NOMO-1 treated with dmso at 0.1 percent for 144 hours (cell line): ENCODE measurements around the gene FBH1.
"Not testable (repeated sequence)": the region's sequence is repeated elsewhere in the genome, so short reads cannot be mapped to it uniquely, and the experiment has no call there.

Experiments
- DNase-seq: peaks from one replicate; lab custom pipeline; 2025; ENCODE audit not compliant: unreplicated experiment; lab: John Stamatoyannopoulos, UW

Gene FBH1

GRCh38 chr10:5958077-5958476 is 68.0 kb downstream of the FBH1 start:
- DNase-seq: no peak

- DNase-seq: no peak
Observed at GRCh38 chr10:5958675-5959074, 68.6 kb downstream of the FBH1 start.

GRCh38 chr10:5959142-5959541 is 69.1 kb downstream of the FBH1 start:
- no peak for DNase-seq

GRCh38 chr10:5959581-5960069 is 69.6 kb downstream of the FBH1 start:
- no peak for DNase-seq

GRCh38 chr10:5960070-5960972 is 70.3 kb downstream of the FBH1 start:
- no peak for DNase-seq

GRCh38 chr10:5960973-5961275 is 70.9 kb downstream of the FBH1 start:
- DNase-seq: not testable (repeated sequence)

GRCh38 chr10:5961405-5962100 is 71.5 kb downstream of the FBH1 start:
- DNase-seq: no peak

- DNase-seq: not testable (repeated sequence)
Observed at GRCh38 chr10:5962358-5962940, 72.4 kb downstream of the FBH1 start.

- no peak for DNase-seq
Observed at GRCh38 chr10:5963071-5963470, 73.0 kb downstream of the FBH1 start.

- no peak for DNase-seq
Observed at GRCh38 chr10:5963591-5963990, 73.5 kb downstream of the FBH1 start.

GRCh38 chr10:5964736-5965135 is 74.7 kb downstream of the FBH1 start:
- DNase-seq: no peak

GRCh38 chr10:5965266-5965665 is 75.2 kb downstream of the FBH1 start:
- no peak for DNase-seq

GRCh38 chr10:5968037-5968680 is 78.1 kb downstream of the FBH1 start:
- no peak for DNase-seq

- no peak for DNase-seq
Observed at GRCh38 chr10:5968681-5969453, 78.8 kb downstream of the FBH1 start.

GRCh38 chr10:5970066-5970465 is 80.0 kb downstream of the FBH1 start:
- DNase-seq: no peak

GRCh38 chr10:5970527-5970926 is 80.5 kb downstream of the FBH1 start:
- no peak for DNase-seq

GRCh38 chr10:5971315-5971832 is 81.3 kb downstream of the FBH1 start:
- DNase-seq: no peak

- DNase-seq: no peak
Observed at GRCh38 chr10:5971886-5972285, 81.8 kb downstream of the FBH1 start.

GRCh38 chr10:5973069-5973468 is 83.0 kb downstream of the FBH1 start:
- DNase-seq: no peak
